Measurements from ENCODE around the gene ALPK3.

Gene ALPK3

DNA sequence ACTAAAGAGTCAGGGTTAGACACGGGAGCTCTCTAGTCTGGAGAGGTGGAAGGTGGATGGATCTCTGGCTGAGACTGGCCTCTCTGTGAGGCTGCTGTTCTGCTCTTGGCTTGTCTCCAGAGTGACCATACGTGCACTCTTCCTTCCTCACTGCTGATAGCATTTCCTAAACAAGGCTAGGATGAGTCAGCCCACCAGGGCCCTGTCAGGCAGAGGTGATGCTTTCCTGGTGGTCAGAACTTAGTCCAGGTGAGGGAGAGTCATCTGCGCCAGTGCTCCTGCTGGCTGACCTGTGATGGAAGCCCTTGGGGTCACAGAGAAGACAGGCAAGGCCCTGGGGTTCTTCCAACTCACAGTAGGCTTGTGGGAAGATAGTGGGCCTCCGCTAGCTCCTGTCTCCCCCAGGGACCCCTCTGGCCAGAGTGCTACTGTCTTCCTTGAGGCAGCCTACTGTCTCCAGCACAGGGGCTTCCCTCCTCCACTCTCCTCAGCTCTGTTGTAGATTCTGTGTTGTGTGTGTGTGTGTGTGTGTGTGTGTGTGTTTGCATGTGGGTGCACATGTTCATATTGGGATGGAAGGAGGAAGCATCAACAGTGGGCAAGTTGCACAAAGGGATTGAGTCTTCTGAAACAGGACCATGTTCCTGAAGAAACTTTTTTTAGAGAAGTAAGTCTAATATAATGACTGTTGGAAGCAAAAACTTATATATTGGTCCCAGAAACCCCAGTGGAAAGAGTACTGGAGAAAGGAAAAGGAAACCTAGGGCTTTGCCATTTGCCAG, 16.5 kb downstream of the ALPK3 start:
- TF ChIP-seq, protein P1, sequence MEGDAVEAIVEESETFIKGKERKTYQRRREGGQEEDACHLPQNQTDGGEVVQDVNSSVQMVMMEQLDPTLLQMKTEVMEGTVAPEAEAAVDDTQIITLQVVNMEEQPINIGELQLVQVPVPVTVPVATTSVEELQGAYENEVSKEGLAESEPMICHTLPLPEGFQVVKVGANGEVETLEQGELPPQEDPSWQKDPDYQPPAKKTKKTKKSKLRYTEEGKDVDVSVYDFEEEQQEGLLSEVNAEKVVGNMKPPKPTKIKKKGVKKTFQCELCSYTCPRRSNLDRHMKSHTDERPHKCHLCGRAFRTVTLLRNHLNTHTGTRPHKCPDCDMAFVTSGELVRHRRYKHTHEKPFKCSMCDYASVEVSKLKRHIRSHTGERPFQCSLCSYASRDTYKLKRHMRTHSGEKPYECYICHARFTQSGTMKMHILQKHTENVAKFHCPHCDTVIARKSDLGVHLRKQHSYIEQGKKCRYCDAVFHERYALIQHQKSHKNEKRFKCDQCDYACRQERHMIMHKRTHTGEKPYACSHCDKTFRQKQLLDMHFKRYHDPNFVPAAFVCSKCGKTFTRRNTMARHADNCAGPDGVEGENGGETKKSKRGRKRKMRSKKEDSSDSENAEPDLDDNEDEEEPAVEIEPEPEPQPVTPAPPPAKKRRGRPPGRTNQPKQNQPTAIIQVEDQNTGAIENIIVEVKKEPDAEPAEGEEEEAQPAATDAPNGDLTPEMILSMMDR (IDR thresholded peaks at IDR 0.05; ENCODE audit: control insufficient read depth, extremely low read depth, insufficient read depth) = no peak
- no peak for DNase-seq (ENCODE audit: low read depth)

GRCh38 chr15:84834229-84834955, 17.2 kb downstream of the ALPK3 start:
- DNase-seq (ENCODE audit: low read depth) = no peak
- TF ChIP-seq, protein P1 (IDR thresholded peaks at IDR 0.05; ENCODE audit: control insufficient read depth, extremely low read depth, insufficient read depth) = no peak
- H3K4me3 ChIP-seq (ENCODE audit: low read depth, low read length) = no peak overlapping the region

More for the DNA sequence above, 16.5 kb downstream of the ALPK3 start:
- H3K4me3 ChIP-seq (ENCODE audit: low read depth, low read length) = no peak overlapping the region

DNA sequence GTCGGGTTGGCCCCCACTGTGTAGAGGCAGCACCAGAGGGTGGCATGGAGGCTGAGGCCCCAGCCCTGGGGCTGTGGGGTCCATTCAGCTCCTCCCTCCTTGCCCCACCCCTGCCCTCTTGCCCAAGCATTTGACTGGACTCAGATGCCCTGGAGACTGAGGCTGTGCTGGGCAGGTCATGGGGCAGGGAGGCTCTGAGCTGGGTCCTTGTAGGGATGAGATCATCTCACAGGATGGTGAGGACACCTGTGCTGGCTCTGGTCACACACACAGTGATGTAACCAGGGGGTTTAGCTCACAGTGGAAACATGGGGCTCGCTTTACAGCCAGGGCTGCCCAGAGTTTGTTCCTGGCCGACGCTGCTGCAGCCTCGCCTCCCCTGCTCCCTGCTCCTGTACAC, 17.8 kb downstream of the ALPK3 start:
- TF ChIP-seq, protein P1 (IDR thresholded peaks at IDR 0.05; ENCODE audit: control insufficient read depth, extremely low read depth, insufficient read depth) = no peak
- H3K4me3 ChIP-seq (ENCODE audit: low read depth, low read length) = no peak overlapping the region
- no peak for DNase-seq (ENCODE audit: low read depth)

DNA sequence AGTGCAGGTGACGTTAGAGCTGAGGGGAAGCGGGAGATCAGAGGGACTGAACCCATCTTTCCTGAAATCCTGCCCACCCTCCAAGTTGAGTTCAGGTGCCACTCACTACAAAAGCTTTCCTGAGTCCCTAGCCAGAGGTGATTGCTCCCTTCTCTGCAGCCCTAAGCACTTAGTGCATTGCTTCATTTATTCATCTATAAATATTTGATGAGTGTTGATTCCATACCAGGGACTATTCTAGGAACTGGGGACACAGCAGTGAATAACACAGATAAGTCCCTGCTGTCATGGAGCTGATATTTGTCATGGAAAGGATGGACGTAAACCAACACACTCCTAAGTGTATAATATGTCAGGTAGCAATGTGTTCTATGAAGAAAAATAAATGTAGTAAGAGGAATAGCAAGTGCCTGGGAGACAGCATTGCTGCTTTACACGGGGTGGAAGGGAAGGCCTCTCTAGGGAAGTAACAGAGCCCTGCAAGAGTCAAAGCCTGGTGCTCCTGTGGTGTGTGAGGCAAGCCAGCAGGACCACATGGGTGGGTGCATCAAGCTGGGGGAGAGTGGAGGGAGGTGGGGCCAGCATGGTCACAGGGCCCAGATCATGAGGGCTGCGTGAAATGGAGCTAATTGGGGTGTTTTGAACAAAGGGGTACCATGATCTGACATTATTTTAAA, 18.6 kb downstream of the ALPK3 start:
- TF ChIP-seq, protein P1 (IDR thresholded peaks at IDR 0.05; ENCODE audit: control insufficient read depth, extremely low read depth, insufficient read depth) = no peak
- no peak for DNase-seq (ENCODE audit: low read depth)
- H3K4me3 ChIP-seq (ENCODE audit: low read depth, low read length) = no peak overlapping the region

DNA sequence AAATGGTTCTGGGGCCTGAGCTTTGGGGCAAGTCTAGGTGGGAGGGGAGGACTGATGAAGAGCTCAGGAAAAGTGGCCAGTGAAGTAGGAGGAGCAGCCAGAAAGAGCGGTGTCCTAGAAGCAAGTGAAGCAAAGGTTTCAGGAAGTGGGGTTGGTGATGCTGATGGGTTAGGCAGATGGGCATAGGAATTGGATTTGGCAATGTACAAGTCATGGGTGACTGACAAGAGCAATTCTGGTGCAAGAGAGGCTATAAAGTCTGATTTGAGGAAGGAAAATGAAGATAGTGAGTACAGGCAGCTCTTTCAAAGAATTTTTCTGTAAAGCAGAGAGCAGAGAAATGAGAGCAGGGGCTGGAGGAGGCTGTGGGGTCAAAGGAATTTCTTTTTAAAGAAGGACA, 19.7 kb downstream of the ALPK3 start:
- no peak for DNase-seq (ENCODE audit: low read depth)
- TF ChIP-seq, protein P1 (IDR thresholded peaks at IDR 0.05; ENCODE audit: control insufficient read depth, extremely low read depth, insufficient read depth) = no peak
- no peak overlapping the region for H3K4me3 ChIP-seq (ENCODE audit: low read depth, low read length)

DNA sequence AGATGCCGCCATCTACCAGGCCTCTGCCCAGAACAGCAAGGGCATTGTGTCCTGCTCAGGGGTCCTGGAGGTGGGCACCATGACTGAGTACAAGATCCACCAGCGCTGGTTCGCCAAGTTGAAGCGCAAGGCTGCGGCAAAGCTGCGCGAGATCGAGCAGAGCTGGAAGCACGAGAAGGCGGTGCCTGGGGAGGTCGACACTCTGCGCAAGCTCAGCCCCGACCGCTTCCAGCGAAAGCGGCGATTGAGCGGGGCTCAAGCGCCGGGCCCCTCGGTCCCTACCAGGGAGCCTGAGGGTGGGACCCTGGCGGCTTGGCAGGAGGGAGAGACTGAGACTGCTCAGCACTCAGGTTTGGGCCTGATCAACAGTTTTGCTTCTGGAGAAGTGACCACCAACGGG, 22.6 kb downstream of the ALPK3 start:
- TF ChIP-seq, protein P1 (IDR thresholded peaks at IDR 0.05; ENCODE audit: control insufficient read depth, extremely low read depth, insufficient read depth) = no peak

More for the DNA sequence above, 22.6 kb downstream of the ALPK3 start:
- no peak overlapping the region for H3K4me3 ChIP-seq (ENCODE audit: low read depth, low read length)
- DNase-seq (ENCODE audit: low read depth) = no peak

Measured in LNCaP clone FGC (cell line).